Suppressor macrophage (primary cell): Measurements from ENCODE around the gene CCDC127.

ENCODE experiments used
- DNase-seq, 4 experiments: peaks; one replicate each; pipeline ENCODE4 v3.0.0-alpha.2; 2020 to 2022

CCDC127 gene

DNA sequence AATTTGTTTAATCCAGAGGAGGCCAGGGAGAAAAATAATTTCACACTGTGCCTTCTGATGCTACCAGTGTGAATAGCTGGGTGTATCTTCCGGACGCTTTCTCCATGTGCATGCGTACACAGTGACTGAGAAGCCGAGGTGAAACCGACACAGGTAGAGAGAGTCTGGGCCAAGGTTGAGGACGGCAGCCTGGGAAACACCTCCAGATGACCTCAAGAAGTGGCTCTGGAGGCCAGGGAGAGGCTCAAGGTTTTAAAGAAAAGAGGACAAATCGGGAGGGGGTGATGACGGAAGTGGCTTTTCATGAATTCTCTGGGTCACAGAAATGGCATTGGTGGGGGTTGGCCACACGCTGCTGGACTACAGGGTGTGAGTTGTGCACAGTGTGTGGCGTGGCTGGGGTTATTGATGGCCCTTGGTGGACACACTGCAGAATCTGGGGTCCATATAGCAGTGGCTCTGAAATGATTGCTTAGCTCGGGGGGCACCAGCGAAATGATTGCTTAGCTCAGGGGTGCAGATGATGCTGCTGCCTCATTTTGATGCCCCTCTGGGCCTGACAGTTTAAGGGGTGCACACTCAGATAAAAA, 60.7 kb downstream of the CCDC127 start:
- DNase-seq = no peak

DNA sequence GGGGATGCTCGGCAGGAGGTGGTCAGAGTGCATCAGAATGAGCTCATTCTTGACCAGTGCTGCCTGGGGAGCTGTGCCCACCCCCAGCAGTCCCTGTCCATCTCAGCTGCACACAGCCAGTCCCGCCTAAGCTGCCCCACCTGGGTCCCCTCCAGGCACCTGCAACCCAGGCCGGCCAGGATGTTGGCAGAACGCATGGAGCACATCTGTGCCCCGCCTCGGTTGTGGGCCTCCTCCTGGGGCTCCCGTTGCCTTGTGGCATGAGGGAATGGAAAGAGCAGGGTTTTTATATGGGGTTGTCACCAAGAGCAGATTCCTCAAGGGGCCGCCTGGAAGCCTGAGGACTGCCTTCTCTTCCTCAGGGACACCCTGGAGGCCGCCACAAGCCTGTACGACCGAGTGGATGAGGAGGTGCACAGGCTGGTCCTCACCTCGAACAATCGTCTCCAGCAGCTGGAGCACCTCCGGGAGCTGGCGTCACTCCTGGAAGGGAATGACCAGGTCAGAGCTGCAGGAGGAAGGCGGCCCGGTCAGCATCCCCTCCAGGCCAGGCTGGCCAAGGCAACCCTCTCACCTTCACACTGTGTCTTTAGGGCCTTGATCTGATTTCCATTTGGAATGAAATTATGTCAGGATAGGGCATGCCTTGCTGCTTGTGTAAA, 61.4 kb downstream of the CCDC127 start:
- DNase-seq = no peak

DNA sequence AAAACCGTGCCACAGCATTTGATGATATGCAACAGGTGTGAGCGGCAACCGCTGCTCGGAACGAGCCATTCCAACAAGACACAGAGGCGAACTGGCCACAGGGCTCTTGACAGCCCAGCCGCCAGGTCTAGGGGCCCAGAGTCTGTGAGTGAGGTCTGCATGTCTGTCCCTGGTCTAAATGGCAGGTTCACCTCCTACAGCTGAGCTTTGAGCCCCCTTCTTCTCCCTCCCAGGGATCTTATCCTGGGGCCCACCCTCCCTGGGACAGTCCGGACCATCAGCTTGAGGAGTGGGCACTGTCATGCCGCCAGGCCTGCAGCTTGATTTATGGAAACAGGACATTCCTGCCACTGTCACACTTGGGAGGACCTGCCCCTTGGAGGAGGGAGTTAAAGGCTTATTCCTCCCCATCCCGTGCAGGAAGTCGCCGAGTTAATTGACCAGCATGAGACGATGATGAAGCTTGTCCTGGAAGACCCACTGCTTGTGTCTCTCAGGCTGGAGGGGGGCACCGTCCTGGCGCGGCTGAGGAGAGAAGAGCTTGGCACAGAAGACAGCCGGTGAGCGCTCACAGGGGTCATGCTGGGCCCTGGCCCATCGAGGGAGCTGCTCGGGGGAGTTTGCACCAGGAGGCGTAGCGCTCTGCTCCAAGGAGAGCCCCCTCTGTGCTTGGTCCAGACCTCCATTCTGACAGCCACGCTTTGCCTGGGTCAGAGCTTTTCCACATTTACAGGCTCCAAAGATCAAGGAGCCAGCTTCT, 62.1 kb downstream of the CCDC127 start:
- DNase-seq = no peak

DNA sequence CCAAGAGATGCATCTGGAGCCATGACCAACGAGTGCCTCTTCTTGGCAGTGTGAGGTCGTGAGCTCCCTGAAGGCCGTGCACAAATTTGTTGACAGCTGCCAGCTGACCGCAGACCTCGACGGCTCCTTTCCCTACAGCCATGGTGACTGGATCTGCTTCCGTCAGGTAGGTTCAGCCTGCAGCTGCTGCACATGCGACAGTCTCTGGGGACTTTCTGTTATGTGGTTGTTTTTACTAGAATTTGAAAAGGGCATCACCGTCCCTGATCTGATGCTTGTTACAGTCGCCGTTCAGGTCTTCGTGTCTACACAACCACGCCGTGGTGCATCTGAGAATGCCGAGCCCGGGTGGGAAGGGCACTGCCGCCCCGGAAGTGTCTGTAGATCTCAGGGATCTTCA, 63.1 kb downstream of the CCDC127 start:
- no peak for DNase-seq

DNA sequence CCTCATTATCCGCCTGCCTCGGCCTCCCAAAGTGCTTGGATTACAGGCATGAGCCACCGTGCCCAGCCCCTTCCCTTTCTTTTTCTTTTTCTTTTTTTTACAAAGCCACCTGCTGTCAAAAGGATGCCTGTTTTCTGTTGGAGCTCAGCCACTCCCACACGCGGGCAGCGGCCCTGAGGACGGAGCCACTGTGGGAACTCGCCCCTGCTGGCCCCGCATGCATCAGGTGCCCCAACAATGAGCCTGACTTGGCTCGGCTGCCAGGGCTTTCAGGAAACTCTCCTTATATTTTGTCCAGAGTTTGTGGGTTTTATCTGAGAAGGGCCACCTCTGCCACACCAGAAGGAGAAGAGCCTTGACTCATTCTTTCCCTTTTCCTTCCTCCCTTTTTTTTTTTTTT, 63.7 kb downstream of the CCDC127 start:
- no peak for DNase-seq

DNA sequence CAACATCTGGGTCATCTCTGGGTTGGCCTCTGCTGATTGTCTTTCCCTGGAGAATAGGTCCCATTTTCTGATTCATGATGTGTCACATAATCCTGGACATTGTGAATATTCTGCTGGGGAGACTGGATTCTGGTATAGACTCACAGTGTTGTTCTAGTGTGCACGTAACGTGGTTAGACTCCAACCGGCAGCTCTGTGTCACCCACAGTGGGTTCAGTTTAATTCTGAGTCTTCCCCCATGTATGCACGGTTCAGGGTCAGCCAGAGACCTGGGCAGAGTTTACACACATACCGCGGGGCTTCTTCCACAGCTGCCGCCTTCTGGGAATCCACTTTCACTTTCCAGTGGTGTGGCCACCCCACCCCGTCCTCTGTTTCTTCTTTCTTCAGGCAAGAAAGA, 64.7 kb downstream of the CCDC127 start:
- DNase-seq = no peak

DNA sequence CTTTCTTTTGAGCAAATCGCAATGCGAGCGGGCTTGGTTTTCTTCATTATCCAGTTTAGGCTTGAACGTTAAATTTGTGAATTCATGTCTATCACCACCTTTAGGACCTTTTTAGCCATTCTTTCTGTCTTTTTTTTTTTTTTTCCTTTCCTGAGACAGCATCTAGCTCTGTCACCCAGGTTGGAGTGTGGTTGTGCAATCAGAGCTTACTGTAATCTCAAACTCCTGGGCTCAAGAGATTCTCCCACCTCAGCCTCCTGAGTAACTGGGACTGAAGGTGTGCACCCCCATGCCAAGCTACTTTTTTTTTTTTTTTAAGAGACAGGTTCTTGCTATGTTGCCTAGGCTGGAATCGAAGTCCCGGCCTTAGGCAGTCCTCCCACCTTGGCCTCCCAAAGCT, 65.9 kb downstream of the CCDC127 start:
- no peak for DNase-seq

DNA sequence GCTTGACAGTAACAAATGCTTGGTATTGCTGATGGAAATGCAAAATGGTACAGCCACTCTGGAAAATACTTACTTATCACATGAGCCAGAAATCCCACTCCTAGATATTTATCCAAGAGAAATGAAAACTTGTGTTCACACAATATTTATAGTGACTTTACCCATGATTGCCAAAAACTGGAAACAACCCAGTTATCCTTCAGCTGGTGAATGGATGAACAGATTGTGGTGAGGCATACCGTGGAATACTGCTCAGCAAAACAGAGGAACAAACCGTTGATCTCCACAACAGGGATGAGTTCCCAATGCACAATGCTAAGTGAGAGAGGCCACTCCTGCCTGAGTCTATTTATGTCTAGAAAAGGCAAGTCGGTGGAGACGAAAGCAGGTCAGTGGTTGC, 67.2 kb downstream of the CCDC127 start:
- no peak for DNase-seq

DNA sequence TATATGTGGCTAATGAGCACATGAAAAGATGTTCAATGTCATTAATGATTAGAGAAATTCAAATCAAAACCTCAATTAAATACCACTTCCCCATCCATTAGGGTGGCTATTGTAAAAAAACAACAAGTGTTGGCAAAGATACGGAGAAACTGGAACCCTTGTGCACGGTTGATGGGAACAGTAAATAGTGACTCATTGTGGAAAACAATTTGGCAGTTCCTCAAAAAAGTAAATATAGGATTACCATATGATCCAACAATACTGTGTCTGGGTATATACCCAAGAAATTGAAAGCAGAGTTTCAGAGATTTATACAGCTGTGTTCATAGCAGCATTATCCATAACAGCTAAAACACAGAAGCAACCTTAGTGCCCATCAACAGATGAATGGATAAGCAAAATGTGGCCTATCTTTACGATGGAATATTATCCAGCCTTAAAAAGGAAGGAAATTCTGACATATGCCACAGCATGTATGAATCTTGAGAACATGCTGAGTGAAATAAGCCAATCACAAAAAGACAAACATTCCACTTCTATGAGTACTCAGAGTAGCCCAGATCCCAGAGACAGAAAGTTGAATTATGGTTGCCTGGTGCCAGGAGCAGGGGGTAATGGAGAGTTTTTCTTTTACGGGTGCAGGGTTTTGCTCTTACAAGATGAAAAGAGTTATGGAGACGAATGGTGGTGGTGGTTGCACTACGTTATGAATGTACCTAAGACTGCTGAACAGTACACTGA, 68.0 kb downstream of the CCDC127 start:
- peak in 2 of 4 experiments; percentile 26 to 33 for DNase-seq

DNA sequence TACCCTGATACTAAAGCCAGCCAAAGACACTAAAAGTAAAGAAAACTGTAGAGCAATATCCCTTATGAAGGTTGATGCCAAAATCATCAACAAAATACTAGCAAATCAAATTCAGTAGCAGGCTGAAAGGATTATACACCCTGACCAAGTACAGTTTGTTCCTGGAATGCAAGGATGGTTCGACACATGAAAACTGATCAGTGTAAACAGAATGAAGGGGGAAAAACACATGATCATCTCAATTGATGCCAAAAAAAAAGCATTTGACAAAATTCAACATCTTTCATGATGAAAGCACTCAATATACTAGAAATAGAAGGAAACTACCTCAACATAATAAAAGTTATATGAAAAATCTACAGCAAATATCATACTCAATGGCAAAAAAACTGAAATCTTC, 70.2 kb downstream of the CCDC127 start:
- peak in 1 of 4 experiments; percentile 5 for DNase-seq
